ENCODE results near the gene FOXP2.

- TF ChIP-seq CTCF (IDR thresholded peaks at IDR 0.05) (no peak), EZH2 (IDR thresholded peaks at IDR 0.05; ENCODE audit: borderline replicate concordance, insufficient read depth, low read depth, low read length, poor library complexity, severe bottlenecking) (no peak)
These were observed 304.2 kb downstream of the FOXP2 start for GRCh38 chr7:114718861-114719260.

Measured in B cell (primary cell).